T-helper 1 cell (primary cell): ENCODE measurements around the gene RBM27.
A peak's percentile ranks its signal among the peaks of the same experiment; 100 is the strongest.
"Not testable (repeated sequence)": the region's sequence is repeated elsewhere in the genome, so short reads cannot be mapped to it uniquely, and the experiment has no call there.

Experiments
- DNase-seq, 5 donors: peaks; one replicate each; pipeline ENCODE4 v3.0.0-alpha.2; 2012 to 2020

RBM27 gene

DNA sequence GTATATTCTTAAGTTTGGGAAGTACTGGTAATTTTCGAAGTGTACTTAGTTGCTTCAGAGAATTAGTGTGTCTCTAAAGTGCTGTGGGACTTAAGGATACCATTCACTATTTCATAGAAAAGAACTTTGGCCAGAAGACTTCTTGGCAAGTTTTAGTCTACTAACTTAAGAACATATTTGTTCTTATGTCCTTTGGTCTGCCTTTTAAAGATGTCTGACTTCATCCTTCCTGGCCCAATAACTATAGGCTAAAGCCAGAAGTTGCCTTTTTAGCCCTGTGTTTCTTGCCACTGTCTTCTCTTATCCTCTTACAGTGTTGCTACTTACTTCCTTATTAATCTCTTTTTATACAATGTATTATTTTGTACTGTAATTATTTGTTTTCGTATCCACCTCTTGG, 6.3 kb downstream of the RBM27 start:
- DNase-seq, result no peak

DNA sequence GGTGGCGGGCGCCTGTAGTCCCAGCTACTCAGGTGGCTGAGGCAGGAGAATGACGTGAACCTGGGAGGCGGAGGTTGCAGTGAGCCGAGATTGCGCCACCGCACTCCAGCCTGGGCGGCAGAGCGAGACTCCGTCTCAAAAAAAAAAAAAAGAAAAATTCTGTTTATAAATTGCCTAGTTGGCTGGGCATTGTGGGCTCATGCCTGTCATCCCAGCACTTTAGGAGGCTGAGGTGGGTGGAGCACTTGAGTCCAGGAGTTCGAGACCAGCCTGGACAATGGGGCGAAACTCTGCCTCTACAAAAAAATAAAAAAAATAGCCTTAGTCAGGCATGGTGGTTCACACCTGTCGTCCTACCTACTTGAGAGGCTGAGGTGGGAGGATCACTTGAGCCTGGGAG, 7.4 kb downstream of the RBM27 start:
- not testable (repeated sequence) for DNase-seq

GRCh38 chr5:146213210-146213826, 9.9 kb downstream of the RBM27 start:
- no peak for DNase-seq

DNA sequence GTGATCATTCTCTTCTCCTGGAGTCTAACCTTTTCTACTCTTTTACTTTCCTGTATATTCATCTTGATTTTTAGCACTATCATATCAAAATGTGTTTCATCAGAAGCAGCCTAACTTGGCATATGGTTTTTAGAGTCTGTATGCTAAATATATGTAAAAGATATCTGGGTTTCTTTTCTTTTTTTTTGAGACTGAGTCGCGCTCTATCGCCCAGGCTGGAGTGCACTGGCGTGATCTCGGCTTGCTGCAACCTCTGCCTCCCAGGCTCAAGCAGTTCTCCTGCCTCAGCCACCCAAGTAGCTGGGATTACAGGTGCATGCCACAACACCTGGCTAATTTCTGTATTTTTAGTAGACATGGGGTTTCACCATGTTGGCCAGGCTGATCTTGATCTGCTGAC, 11.5 kb downstream of the RBM27 start:
- not testable (repeated sequence) for DNase-seq

DNA sequence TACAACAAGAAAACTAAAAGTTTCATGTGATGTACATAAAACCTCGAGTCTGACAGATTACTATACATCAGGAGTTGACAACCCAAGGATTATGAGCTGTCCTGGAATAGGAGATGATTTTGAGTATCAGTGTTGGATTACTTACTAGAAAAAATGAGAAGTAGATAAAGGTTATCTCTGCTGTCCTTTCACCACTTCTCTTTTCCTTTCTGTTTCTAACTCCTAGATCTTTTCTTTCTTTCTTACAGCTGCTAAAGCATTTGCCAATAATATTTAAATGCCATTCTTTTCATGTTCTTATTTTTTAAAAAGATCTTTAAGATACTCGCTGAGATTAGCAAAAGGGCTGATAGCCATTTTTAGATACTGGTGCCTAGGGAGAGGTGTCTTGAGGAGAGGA, 14.8 kb downstream of the RBM27 start:
- no peak for DNase-seq

DNA sequence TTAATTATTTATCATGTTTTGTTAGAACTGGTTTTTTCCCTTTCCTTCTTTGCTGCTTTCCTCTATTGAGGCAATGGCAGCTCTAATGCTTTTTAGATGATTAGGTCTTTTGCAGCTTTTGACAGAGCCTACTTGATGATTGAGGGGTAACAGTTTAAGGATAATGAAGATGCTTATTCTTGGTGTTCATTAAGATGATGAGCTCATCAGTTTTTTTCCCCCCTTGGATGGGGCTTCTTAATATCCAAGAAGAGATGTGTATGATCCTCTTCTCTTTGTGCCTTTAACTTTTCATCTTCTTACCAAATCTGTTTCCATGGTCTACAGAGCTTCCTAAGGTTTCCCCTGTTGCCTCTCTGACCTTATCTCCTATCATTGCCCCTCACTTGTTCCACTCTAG, 15.8 kb downstream of the RBM27 start:
- DNase-seq, result no peak

GRCh38 chr5:146221234-146221633, 17.8 kb downstream of the RBM27 start:
- no peak for DNase-seq

GRCh38 chr5:146222005-146222404, 18.6 kb downstream of the RBM27 start:
- no peak for DNase-seq

DNA sequence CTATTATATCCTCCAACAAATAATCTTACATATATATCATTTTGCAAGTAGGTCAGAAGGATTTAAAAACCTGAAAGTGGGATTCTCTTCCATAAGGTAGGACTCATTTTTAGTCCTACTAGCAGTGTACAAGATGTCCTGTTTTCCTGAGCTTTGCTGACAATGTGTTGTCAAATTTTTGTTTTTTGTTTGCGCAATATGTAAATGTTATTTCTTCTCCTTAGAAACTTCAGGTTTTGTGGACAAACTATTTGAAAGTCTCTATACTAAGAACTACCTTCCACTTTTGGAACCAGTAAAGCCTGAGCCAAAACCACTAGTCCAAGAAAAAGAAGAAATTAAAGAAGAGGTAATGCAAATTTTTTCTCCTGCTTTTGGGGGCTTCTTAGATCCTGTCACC, 19.8 kb downstream of the RBM27 start:
- no peak for DNase-seq

GRCh38 chr5:146229222-146229621, 25.8 kb downstream of the RBM27 start:
- no peak for DNase-seq

DNA sequence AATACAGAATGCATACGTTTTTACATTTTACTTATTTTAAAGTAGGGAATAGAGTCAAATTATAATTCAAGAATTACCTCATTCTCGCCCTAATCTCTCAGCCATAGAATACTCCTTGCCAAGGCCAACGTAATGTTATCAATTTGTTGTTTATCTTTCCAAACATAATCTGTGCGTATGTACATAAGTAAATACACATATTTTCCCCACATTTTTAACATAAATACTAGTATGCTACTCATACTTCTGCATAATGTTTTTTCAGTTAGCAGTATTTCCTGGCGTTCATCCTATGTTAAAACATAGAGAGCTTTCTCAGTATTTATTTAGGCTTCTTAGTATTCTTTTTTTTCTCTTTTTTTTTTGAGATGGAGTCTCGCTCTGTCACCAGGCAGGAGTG, 28.8 kb downstream of the RBM27 start:
- no peak for DNase-seq

GRCh38 chr5:146233441-146233840, 30.0 kb downstream of the RBM27 start:
- DNase-seq, result no peak

- DNase-seq, result peak in 1 of 5 donors; percentile 15
Observed at GRCh38 chr5:146238973-146239372, 35.6 kb downstream of the RBM27 start.

GRCh38 chr5:146240951-146241350, 37.5 kb downstream of the RBM27 start:
- no peak for DNase-seq

- DNase-seq, result no peak
Observed at GRCh38 chr5:146243247-146243646, 39.8 kb downstream of the RBM27 start.

DNA sequence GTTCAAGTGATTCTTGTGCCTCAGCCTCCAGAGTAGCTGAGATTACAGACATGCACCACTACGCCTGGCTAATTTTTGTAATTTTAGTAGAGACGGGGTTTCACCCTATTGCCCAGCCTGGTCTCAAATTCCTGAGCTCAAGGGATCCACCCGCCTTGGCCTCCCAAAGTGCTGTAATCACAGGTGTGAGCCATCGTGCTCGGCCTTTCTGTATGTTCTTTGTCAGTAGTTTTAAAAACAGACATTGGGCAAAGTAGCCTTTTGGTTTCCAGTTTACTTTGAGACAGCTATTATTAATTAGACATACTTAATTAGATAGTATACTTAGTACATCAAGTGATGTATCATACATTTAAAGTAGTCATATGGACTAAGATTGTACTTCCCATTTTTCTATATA, 45.2 kb downstream of the RBM27 start:
- no peak for DNase-seq

GRCh38 chr5:146249801-146250200, 46.4 kb downstream of the RBM27 start:
- no peak for DNase-seq
